Prostate gland (tissue), 2 donors: ENCODE data around the gene LRP2. TPM values are rescaled to one million over a fixed set of nuclear protein-coding genes. Genes with fewer than 3 reads are reported as not detected.

Experiments
- DNase-seq: peaks from one replicate; pipeline ENCODE4 v3.0.0-alpha.2; 2019; ENCODE audit warnings: low spot score
- H3K27ac ChIP-seq, 2 donors: fragments of 200-600 bp; sonication (generic); 2 replicates each; pipeline ENCODE4 v1.5.1; 2017 to 2019
- H3K27me3 ChIP-seq: fragments of 200-600 bp; sonication (generic); replicated peaks from 2 replicates; pipeline ENCODE4 v1.5.1; 2019; ENCODE audit not compliant: insufficient read depth
- H3K36me3 ChIP-seq, 2 donors: fragments of 200-600 bp; sonication (generic); 1 replicate in 1 of 2; 2 replicates in 1 of 2; pipeline versions ENCODE4 v1.5.1 to v1.8.1; 2017 to 2019
- H3K4me1 ChIP-seq: fragments of 200-600 bp; sonication (generic); replicated peaks from 2 replicates; pipeline ENCODE4 v1.5.1; 2019
- H3K4me3 ChIP-seq, 2 donors: fragments of 200-600 bp; sonication (generic); 2 replicates each; pipeline ENCODE4 v1.5.1; 2017 to 2019
- H3K9me3 ChIP-seq: fragments of 200-600 bp; sonication (generic); 2 replicates; pipeline ENCODE4 v1.5.1; 2017
- POLR2A ChIP-seq: fragments of 450-650 bp; IDR thresholded peaks from one replicate; pipeline ENCODE4 v1.6.1; 2016; ENCODE audit warnings: antibody characterized with exemption, mild to moderate bottlenecking
- POLR2AphosphoS5 ChIP-seq: sonication (generic); formaldehyde crosslinking; IDR thresholded peaks from one replicate; pipeline ENCODE4 v1.6.1; 2017; ENCODE audit warnings: antibody characterized with exemption
- WGBS: methylation state at CpG from one replicate; pipeline ENCODE4 v1.1.5; 2018; 5-methylcytosine and 5-hydroxymethylcytosine counted together
- intact Hi-C: fragments of 100-400 bp; cut with DNase I; formaldehyde crosslinking; loops from one replicate; pipeline ENCODE4 v1.14.2; 2022
- total RNA-seq, 2 donors: library from RNA; depleted of rRNA; stranded (reverse); fragments of >200 nt; gene quantifications; one replicate each; pipeline ENCODE4 v1.1.0, GENCODE V29; 2016
- TF ChIP-seq, protein P1 (sequence below), 4 experiments: fragments of 200-600 bp in 2 of 4; fragments of 450-650 bp in 2 of 4; sonication (generic) in 2 of 4; IDR thresholded peaks; 1 replicate in 3 of 4; 2 replicates in 1 of 4; pipeline ENCODE4 v1.5.1; 2016 to 2019; ENCODE audit warnings: antibody characterized with exemption in 4 of 4, mild to moderate bottlenecking in 2 of 4, moderate library complexity in 2 of 4

LRP2 gene
- total RNA-seq, 2 donors from 2014 or later = 1.6 to 9.5 TPM

DNA sequence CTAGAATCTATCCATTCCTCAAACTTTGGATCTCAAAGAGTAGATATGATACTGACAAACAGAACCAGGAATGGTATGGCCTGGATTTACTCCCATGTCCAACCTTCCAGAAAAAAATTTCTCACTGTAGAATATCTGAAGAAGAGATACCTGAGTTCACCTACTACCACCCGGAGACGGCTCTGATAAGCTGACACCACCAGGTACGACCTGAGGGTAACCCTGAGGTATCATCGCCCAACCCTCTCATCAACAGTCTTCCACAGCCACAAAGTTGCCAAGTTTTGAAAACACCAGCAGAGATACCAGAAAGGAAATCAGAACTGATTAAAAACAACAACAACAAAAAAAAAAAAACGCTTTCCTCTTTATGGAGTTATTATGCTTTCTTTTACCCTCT, 102.9 kb downstream of the LRP2 start:
- Histone ChIP-seq H3K4me1 (no peaks in the 10 kb centered on the region), H3K4me3 (no peak overlapping the region), H3K27ac (no peak overlapping the region), H3K36me3 (no peaks in the 10 kb centered on the region), H3K9me3 (no peaks in the 10 kb centered on the region), H3K27me3 (peaks cover 2% of the 10 kb centered on the region)
- intact Hi-C loops = no loop called here
- WGBS = 93% methylated on average over 5 of the region's 5 CpGs
- no peak for TF ChIP-seq POLR2A
- TF ChIP-seq, protein P1, sequence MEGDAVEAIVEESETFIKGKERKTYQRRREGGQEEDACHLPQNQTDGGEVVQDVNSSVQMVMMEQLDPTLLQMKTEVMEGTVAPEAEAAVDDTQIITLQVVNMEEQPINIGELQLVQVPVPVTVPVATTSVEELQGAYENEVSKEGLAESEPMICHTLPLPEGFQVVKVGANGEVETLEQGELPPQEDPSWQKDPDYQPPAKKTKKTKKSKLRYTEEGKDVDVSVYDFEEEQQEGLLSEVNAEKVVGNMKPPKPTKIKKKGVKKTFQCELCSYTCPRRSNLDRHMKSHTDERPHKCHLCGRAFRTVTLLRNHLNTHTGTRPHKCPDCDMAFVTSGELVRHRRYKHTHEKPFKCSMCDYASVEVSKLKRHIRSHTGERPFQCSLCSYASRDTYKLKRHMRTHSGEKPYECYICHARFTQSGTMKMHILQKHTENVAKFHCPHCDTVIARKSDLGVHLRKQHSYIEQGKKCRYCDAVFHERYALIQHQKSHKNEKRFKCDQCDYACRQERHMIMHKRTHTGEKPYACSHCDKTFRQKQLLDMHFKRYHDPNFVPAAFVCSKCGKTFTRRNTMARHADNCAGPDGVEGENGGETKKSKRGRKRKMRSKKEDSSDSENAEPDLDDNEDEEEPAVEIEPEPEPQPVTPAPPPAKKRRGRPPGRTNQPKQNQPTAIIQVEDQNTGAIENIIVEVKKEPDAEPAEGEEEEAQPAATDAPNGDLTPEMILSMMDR (IDR thresholded peaks at IDR 0.05) = no peak
- no peak for TF ChIP-seq POLR2AphosphoS5
- DNase-seq = no peak

DNA sequence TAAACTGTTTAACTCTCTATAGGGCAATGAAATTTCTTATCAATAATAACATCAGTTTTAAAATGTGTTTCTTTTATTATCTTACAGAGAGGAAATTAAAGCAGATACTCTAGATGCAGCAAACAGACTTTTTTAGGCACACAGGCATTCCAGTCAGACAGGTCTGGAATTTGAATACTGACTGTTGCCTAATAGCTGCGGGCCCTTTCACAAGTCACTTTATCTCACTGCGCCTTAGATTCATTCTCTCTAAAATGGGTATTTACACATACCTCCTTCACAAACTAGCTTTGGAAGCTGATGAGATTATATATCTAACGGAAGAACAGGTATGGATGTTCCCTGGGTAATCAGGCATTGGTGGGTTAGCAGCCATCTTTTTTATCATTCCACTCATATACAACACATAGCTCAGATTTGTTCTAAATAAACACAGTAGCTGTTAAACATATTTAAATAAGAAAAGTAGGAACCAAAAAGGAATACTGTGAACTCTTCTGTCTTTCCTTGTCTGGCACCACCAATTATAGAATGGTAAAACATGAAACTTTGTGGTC, 104.2 kb downstream of the LRP2 start:
- H3K4me1 ChIP-seq = no peaks in the 10 kb centered on the region
- H3K36me3 ChIP-seq = no peaks in the 10 kb centered on the region
- TF ChIP-seq POLR2A = no peak
- TF ChIP-seq, protein P1 (IDR thresholded peaks at IDR 0.05) = no peak
- no peak for TF ChIP-seq POLR2AphosphoS5
- peaks cover 2% of the 10 kb centered on the region for H3K27me3 ChIP-seq
- no peak overlapping the region for H3K27ac ChIP-seq
- H3K9me3 ChIP-seq = no peaks in the 10 kb centered on the region
- H3K4me3 ChIP-seq = no peak overlapping the region
- WGBS = 48% methylated on average over 3 of the region's 3 CpGs
- intact Hi-C loops = no loop called here
- DNase-seq = no peak

DNA sequence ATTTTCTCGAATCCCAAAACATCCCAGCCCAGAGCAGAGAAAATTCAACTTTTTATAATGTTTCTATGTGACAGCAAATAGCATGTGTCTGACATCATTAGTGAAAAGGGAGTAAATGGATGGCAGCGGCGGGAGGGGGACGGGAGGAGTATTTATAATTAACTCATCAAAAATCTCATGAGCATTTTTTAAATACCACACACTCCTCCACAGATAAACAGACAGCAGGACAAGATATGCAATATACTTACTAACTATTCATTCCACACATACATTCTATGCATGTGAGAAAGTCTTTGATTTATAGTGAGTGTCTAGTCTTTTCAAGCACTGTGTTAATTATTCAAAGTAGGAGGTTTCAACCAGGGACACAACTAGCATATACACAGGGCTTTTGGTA, 107.6 kb downstream of the LRP2 start:
- WGBS = 62% methylated on average over 4 of the region's 4 CpGs
- peaks cover 1% of the 10 kb centered on the region for H3K27me3 ChIP-seq
- H3K9me3 ChIP-seq = no peaks in the 10 kb centered on the region
- no peak overlapping the region for H3K27ac ChIP-seq
- DNase-seq = no peak
- no peak overlapping the region for H3K4me3 ChIP-seq
- no peak for TF ChIP-seq POLR2AphosphoS5
- no peaks in the 10 kb centered on the region for H3K4me1 ChIP-seq
- intact Hi-C loops = no loop called here
- no peaks in the 10 kb centered on the region for H3K36me3 ChIP-seq

DNA sequence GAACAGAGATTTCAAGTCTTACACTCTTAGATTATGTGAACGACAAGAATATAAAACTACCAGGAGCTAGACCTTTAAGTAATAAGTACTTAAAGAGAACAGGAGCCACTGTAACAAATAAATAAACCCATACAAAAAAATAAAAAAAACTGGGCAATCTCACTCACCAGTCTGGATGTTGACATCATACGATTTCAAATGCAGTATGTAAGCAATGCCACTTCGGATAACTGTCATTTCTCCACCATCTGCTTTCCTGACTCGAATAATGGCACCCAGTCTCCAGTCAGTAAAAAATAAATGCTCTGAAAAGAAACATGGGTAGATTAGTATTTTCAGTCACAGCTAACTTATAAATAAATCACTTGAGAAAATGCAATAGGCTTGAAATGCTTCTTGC, 115.1 kb downstream of the LRP2 start:
- Histone ChIP-seq H3K4me3 (no peak overlapping the region), H3K9me3 (no peaks in the 10 kb centered on the region), H3K27me3 (no peaks in the 10 kb centered on the region), H3K4me1 (no peaks in the 10 kb centered on the region), H3K27ac (no peak overlapping the region), H3K36me3 (no peaks in the 10 kb centered on the region)
- TF ChIP-seq POLR2AphosphoS5 = no peak
- TF ChIP-seq POLR2A = no peak
- TF ChIP-seq, protein P1 (IDR thresholded peaks at IDR 0.05) = no peak
- intact Hi-C loops = no loop called here
- 88% methylated on average over 4 of the region's 4 CpGs for WGBS
- DNase-seq = no peak

DNA sequence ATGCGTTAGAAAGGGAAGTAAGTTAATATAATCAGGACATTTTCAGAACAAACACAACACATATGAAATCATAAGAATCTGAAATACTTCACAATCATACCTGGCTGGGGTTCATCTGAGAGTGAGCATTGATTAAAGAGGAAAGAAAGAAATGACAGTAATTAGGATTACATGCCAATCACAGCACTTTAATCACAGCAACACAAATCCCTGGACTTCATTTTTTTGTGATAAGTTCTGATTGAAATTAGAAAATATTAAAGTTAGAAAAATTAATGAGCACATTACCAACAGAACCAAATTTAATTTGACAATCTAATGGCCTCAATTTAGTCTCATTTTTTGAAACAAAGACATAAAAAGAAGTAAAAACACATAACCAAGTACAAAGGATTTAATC, 121.9 kb downstream of the LRP2 start:
- no peaks in the 10 kb centered on the region for H3K9me3 ChIP-seq
- H3K27me3 ChIP-seq = peaks cover 4% of the 10 kb centered on the region
- intact Hi-C loops = no loop called here
- 87% methylated on average over 1 of the region's 1 CpG for WGBS
- H3K36me3 ChIP-seq = no peaks in the 10 kb centered on the region
- no peaks in the 10 kb centered on the region for H3K4me1 ChIP-seq
- H3K4me3 ChIP-seq = no peak overlapping the region
- H3K27ac ChIP-seq = no peak overlapping the region
- no peak for TF ChIP-seq POLR2A
- DNase-seq = no peak

DNA sequence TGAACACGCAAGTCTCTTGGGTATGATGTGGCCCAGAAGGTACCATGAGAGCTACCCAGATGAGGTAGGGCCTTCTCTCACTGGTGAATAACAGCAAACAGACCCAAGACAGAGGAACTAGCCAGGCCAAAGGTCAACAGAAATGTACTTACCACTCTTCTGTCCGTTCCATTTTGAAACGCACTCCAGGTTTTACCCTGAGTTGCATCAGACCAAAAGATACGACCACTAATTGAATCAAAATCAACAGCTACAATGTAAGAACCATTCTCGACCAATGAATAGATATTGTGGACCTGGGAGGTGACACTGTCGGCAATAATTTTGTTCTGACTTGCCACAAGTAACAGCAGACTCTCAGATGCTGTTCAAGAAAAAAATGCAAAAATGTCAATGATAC, 124.4 kb downstream of the LRP2 start:
- no peak for TF ChIP-seq POLR2AphosphoS5
- TF ChIP-seq, protein P1 (IDR thresholded peaks at IDR 0.05) = no peak
- no peak for TF ChIP-seq POLR2A
- intact Hi-C loops = no loop called here
- WGBS = 72% methylated on average over 6 of the region's 6 CpGs
- no peak for DNase-seq
- Histone ChIP-seq H3K9me3 (no peaks in the 10 kb centered on the region), H3K27me3 (peaks cover 4% of the 10 kb centered on the region), H3K27ac (no peak overlapping the region), H3K4me3 (no peak overlapping the region), H3K36me3 (no peaks in the 10 kb centered on the region), H3K4me1 (no peaks in the 10 kb centered on the region)
